OCI-LY1 (cell line): ENCODE results near the gene HOXD9.

Experiments used
- CTCF ChIP-seq: fragments of 200-600 bp; sonication (generic), shearing (Covaris generic); IDR thresholded peaks from 2 replicates; pipeline ENCODE4 v1.5.1; 2017; ENCODE audit warnings: mild to moderate bottlenecking, antibody characterized with exemption, low read length, moderate library complexity, mixed read lengths
- EZH2 ChIP-seq: fragments of 200-600 bp; sonication (generic), shearing (Covaris generic); IDR thresholded peaks from 2 replicates; pipeline ENCODE4 v1.8.0; 2017; ENCODE audit warnings: borderline replicate concordance, mixed run types, mild to moderate bottlenecking, antibody characterized with exemption, low read length, moderate library complexity, mixed read lengths

- TF ChIP-seq EZH2 (no peak), CTCF (no peak)
Observed at GRCh38 chr2:176114930-176115625, 7.4 kb upstream of the HOXD9 start.
